ENCODE data around the gene GALNT13.

Gene GALNT13

GRCh38 chr2:154233231-154233630 lies 361.5 kb downstream of the GALNT13 start:
- Histone ChIP-seq H2AFZ (ENCODE audit: low read length) (no peak overlapping the region), H3K9ac (ENCODE audit: low read length) (no peak overlapping the region), H3K79me2 (ENCODE audit: low read length) (no peaks in the 10 kb centered on the region), H3K4me2 (ENCODE audit: low read depth, low read length) (no peak overlapping the region), H4K20me1 (ENCODE audit: insufficient read depth, low read length) (no peaks in the 10 kb centered on the region), H3K9me2 (replicated peaks; ENCODE audit: insufficient read depth, low read length) (no peaks in the 10 kb centered on the region; the same call in 1 of the 2 replicates), H3K4me1 (ENCODE audit: low read length) (no peaks in the 10 kb centered on the region), H3K4me3 (ENCODE audit: low read length) (no peak overlapping the region), H3K36me3 (replicated peaks; ENCODE audit: insufficient read depth, low read length) (no peaks in the 10 kb centered on the region), H3K27ac (ENCODE audit: low read length) (no peak overlapping the region), H3F3A (ENCODE audit: insufficient read depth, low read length) (no peaks in the 10 kb centered on the region), H3K9me3 (replicated peaks; ENCODE audit: insufficient read depth, low read length) (no peaks in the 10 kb centered on the region), H3K27me3 (replicated peaks; ENCODE audit: insufficient read depth, low read length) (no peaks in the 10 kb centered on the region)
- no peak for DNase-seq
- TF ChIP-seq EZH2phosphoT487 (IDR thresholded peaks at IDR 0.05; ENCODE audit: low read length) (no peak), EZH2 (optimal IDR thresholded peaks at IDR 0.05; ENCODE audit: low read depth, low read length) (no peak), CTCF (IDR thresholded peaks at IDR 0.05; ENCODE audit: low read length) (no peak)

GRCh38 chr2:154238252-154238651 lies 366.5 kb downstream of the GALNT13 start:
- Histone ChIP-seq H3K4me2 (ENCODE audit: low read depth, low read length) (no peak overlapping the region), H3K4me1 (ENCODE audit: low read length) (no peaks in the 10 kb centered on the region), H2AFZ (ENCODE audit: low read length) (no peak overlapping the region), H3K27me3 (replicated peaks; ENCODE audit: insufficient read depth, low read length) (no peaks in the 10 kb centered on the region), H3K36me3 (replicated peaks; ENCODE audit: insufficient read depth, low read length) (no peaks in the 10 kb centered on the region), H4K20me1 (ENCODE audit: insufficient read depth, low read length) (no peaks in the 10 kb centered on the region), H3K9me2 (replicated peaks; ENCODE audit: insufficient read depth, low read length) (no peaks in the 10 kb centered on the region; the same call in 1 of the 2 replicates), H3K27ac (ENCODE audit: low read length) (no peak overlapping the region), H3K9ac (ENCODE audit: low read length) (no peak overlapping the region), H3K9me3 (replicated peaks; ENCODE audit: insufficient read depth, low read length) (no peaks in the 10 kb centered on the region), H3K79me2 (ENCODE audit: low read length) (no peaks in the 10 kb centered on the region), H3F3A (ENCODE audit: insufficient read depth, low read length) (no peaks in the 10 kb centered on the region), H3K4me3 (ENCODE audit: low read length) (no peak overlapping the region)
- TF ChIP-seq CTCF (IDR thresholded peaks at IDR 0.05; ENCODE audit: low read length): no peak
- no peak for DNase-seq

- Histone ChIP-seq H3F3A (ENCODE audit: insufficient read depth, low read length) (no peaks in the 10 kb centered on the region), H3K4me3 (ENCODE audit: low read length) (no peak overlapping the region), H3K4me2 (ENCODE audit: low read depth, low read length) (no peak overlapping the region), H3K9ac (ENCODE audit: low read length) (no peak overlapping the region), H3K4me1 (ENCODE audit: low read length) (no peaks in the 10 kb centered on the region), H3K36me3 (replicated peaks; ENCODE audit: insufficient read depth, low read length) (no peaks in the 10 kb centered on the region), H3K9me3 (replicated peaks; ENCODE audit: insufficient read depth, low read length) (no peaks in the 10 kb centered on the region), H3K27me3 (replicated peaks; ENCODE audit: insufficient read depth, low read length) (no peaks in the 10 kb centered on the region), H2AFZ (ENCODE audit: low read length) (no peak overlapping the region), H3K9me2 (replicated peaks; ENCODE audit: insufficient read depth, low read length) (no peaks in the 10 kb centered on the region), H3K79me2 (ENCODE audit: low read length) (no peaks in the 10 kb centered on the region), H3K27ac (ENCODE audit: low read length) (no peak overlapping the region), H4K20me1 (ENCODE audit: insufficient read depth, low read length) (no peaks in the 10 kb centered on the region)
- no peak for DNase-seq
- TF ChIP-seq EZH2phosphoT487 (IDR thresholded peaks at IDR 0.05; ENCODE audit: low read length) (no peak), CTCF (IDR thresholded peaks at IDR 0.05; ENCODE audit: low read length) (no peak), EZH2 (optimal IDR thresholded peaks at IDR 0.05; ENCODE audit: low read depth, low read length) (no peak)
Observed at GRCh38 chr2:154240316-154240715, 368.6 kb downstream of the GALNT13 start.

All from MM.1S (cell line).